Neural progenitor cell (in vitro differentiated cells): ENCODE results near the gene KRTCAP2. TPM values are rescaled to one million over a fixed set of nuclear protein-coding genes. Genes with fewer than 3 reads are reported as not detected.

ENCODE experiments used
- DNase-seq: peaks from one replicate; pipeline ENCODE4 v3.0.0-alpha.2; 2016; ENCODE audit warnings: low spot score
- H2AFZ ChIP-seq: fragments of 200-600 bp; sonication (generic); replicated peaks from 2 replicates; pipeline ENCODE4 v1.6.1; 2016; ENCODE audit warnings: antibody characterized with exemption
- H3F3A ChIP-seq: fragments of 200-600 bp; sonication (generic); 2 replicates; pipeline ENCODE4 v1.6.1; 2016; ENCODE audit warnings: antibody characterized with exemption, low read depth
- H3K27ac ChIP-seq: fragments of 200-600 bp; sonication (generic); 2 replicates; pipeline ENCODE4 v1.5.1; 2016; ENCODE audit warnings: mild to moderate bottlenecking
- H3K27me3 ChIP-seq: fragments of 200-600 bp; sonication (generic); 2 replicates; pipeline ENCODE4 v1.6.1; 2016; ENCODE audit warnings: mild to moderate bottlenecking, moderate library complexity
- H3K36me3 ChIP-seq: fragments of 200-600 bp; sonication (generic); 2 replicates; pipeline ENCODE4 v1.5.1; 2016
- H3K4me1 ChIP-seq: fragments of 200-600 bp; sonication (generic); 2 replicates; pipeline ENCODE4 v1.6.1; 2016; ENCODE audit warnings: mixed run types
- H3K4me2 ChIP-seq: fragments of 200-600 bp; sonication (generic); 2 replicates; pipeline ENCODE4 v1.6.1; 2016
- H3K4me3 ChIP-seq: fragments of 200-600 bp; sonication (generic); 2 replicates; pipeline ENCODE4 v1.5.1; 2016
- H3K79me2 ChIP-seq: fragments of 200-600 bp; sonication (generic); 2 replicates; pipeline ENCODE4 v1.6.1; 2016; ENCODE audit warnings: low read depth
- H3K9ac ChIP-seq: fragments of 200-600 bp; sonication (generic); 2 replicates; pipeline ENCODE4 v1.6.1; 2016
- H3K9me3 ChIP-seq: fragments of 200-600 bp; sonication (generic); 2 replicates; pipeline ENCODE4 v1.5.1; 2016; ENCODE audit warnings: low read depth
- H4K20me1 ChIP-seq: fragments of 200-600 bp; sonication (generic); 2 replicates; pipeline ENCODE4 v1.6.1; 2016; ENCODE audit warnings: low read depth
- H3K27ac Mint-ChIP-seq: 3 replicates; pipeline ENCODE4 v1.8.0; 2021; ENCODE audit warnings: mixed read lengths
- H3K27me3 Mint-ChIP-seq: 2 replicates; pipeline ENCODE4 v1.8.0; 2022; ENCODE audit warnings: low read depth, mild to moderate bottlenecking, inconsistent platforms, moderate library complexity, mixed read lengths; ENCODE audit not compliant: insufficient read depth
- H3K36me3 Mint-ChIP-seq: 3 replicates; pipeline ENCODE4 v1.8.0; 2021; ENCODE audit warnings: mixed read lengths
- H3K4me1 Mint-ChIP-seq: 3 replicates; pipeline ENCODE4 v1.8.0; 2021; ENCODE audit warnings: mixed read lengths
- H3K4me3 Mint-ChIP-seq: 3 replicates; pipeline ENCODE4 v1.8.0; 2021; ENCODE audit warnings: mild to moderate bottlenecking, moderate library complexity, mixed read lengths
- H3K9me3 Mint-ChIP-seq: 3 replicates; pipeline ENCODE4 v1.8.0; 2020; ENCODE audit warnings: mixed read lengths
- EZH2 ChIP-seq: fragments of 200-600 bp; sonication (generic); IDR thresholded peaks from 2 replicates; pipeline ENCODE4 v1.6.1; 2017; ENCODE audit warnings: antibody characterized with exemption, mild to moderate bottlenecking, moderate library complexity
- EZH2phosphoT487 ChIP-seq: fragments of 200-600 bp; sonication (generic); IDR thresholded peaks from 2 replicates; pipeline ENCODE4 v1.6.1; 2017; ENCODE audit warnings: antibody characterized with exemption
- total RNA-seq: library from RNA; depleted of rRNA; stranded (reverse); fragments of >200 nt; gene quantifications from 2 replicates; pipeline ENCODE4 v1.2.3, GENCODE V29; 2015; ENCODE audit warnings: low replicate concordance
- TF ChIP-seq, protein P1 (sequence below): fragments of 200-600 bp; sonication (generic); IDR thresholded peaks from 2 replicates; pipeline ENCODE4 v1.5.1; 2017; ENCODE audit warnings: antibody characterized with exemption, mild to moderate bottlenecking

KRTCAP2 gene
- total RNA-seq, 1 donor from 2014 or later: 37.8 TPM

DNA sequence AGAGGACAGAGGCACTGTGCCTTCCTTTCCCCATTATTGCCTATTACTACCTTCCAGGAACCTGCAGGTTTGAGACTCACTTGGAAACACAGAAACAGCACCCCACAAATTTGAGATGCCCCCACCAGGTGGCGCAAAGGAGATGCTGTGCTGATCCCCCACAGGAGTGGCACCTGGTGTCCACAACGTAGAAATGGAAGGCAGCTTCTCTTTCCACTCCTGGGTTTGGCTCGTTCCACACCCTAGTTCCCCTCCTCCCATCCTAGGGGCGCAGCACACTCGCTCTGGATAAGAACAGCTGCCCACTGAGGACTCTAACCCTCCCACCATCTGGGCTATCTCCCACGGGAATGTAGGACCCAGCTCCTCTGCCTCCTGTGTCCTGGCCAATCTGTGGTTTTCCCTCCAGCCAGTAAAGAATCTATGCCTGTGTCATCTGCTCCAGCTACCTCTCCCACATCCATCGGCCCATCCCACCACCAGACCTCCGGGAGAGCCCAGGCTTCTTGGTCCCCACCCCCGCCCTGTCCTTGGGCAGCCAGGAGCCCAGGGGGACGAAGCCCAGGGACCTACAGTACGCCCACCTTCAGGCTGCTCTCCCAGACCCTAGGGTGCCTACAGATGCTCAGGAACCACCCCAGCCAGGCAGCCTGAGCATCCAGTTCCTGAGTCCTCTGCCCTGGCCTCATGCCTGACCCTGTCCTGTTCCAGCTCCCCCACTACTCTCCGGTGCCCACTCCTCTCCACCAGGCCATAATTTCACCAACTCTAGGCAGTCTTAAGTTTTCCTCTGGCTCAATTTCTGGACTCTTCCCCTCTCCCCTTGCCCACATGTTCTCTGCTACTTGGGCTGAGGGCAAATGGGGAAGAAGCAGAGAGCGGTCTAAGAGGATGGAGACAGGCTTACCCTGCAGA, 34.0 kb upstream of the KRTCAP2 start:
- H2AFZ ChIP-seq: no peak overlapping the region
- H3K4me3 ChIP-seq: peak overlapping the region; percentile 86
- no peaks in the 10 kb centered on the region for H3K27me3 ChIP-seq
- H3K4me2 ChIP-seq: peak overlapping the region; percentile 96
- no peaks in the 10 kb centered on the region for H3K36me3 ChIP-seq
- DNase-seq: peak; percentile 84
- peak overlapping the region; percentile 64 for H3K9ac ChIP-seq
- Mint-ChIP-seq H3K4me1 (peaks cover 47% of the 10 kb centered on the region), H3K36me3 (peaks cover 11% of the 10 kb centered on the region), H3K27me3 (peaks cover 38% of the 10 kb centered on the region), H3K9me3 (no peaks in the 10 kb centered on the region), H3K27ac (peak overlapping the region; percentile 97), H3K4me3 (peak overlapping the region; percentile 88)
- no peak for TF ChIP-seq EZH2phosphoT487
- TF ChIP-seq, protein P1, sequence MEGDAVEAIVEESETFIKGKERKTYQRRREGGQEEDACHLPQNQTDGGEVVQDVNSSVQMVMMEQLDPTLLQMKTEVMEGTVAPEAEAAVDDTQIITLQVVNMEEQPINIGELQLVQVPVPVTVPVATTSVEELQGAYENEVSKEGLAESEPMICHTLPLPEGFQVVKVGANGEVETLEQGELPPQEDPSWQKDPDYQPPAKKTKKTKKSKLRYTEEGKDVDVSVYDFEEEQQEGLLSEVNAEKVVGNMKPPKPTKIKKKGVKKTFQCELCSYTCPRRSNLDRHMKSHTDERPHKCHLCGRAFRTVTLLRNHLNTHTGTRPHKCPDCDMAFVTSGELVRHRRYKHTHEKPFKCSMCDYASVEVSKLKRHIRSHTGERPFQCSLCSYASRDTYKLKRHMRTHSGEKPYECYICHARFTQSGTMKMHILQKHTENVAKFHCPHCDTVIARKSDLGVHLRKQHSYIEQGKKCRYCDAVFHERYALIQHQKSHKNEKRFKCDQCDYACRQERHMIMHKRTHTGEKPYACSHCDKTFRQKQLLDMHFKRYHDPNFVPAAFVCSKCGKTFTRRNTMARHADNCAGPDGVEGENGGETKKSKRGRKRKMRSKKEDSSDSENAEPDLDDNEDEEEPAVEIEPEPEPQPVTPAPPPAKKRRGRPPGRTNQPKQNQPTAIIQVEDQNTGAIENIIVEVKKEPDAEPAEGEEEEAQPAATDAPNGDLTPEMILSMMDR: peak; percentile 80
- peaks cover 78% of the 10 kb centered on the region for H3F3A ChIP-seq
- peaks cover 24% of the 10 kb centered on the region for H3K4me1 ChIP-seq
- H3K27ac ChIP-seq: peak overlapping the region; percentile 92
- H3K9me3 ChIP-seq: no peaks in the 10 kb centered on the region
- H4K20me1 ChIP-seq: peaks cover 23% of the 10 kb centered on the region
- peaks cover 8% of the 10 kb centered on the region for H3K79me2 ChIP-seq

DNA sequence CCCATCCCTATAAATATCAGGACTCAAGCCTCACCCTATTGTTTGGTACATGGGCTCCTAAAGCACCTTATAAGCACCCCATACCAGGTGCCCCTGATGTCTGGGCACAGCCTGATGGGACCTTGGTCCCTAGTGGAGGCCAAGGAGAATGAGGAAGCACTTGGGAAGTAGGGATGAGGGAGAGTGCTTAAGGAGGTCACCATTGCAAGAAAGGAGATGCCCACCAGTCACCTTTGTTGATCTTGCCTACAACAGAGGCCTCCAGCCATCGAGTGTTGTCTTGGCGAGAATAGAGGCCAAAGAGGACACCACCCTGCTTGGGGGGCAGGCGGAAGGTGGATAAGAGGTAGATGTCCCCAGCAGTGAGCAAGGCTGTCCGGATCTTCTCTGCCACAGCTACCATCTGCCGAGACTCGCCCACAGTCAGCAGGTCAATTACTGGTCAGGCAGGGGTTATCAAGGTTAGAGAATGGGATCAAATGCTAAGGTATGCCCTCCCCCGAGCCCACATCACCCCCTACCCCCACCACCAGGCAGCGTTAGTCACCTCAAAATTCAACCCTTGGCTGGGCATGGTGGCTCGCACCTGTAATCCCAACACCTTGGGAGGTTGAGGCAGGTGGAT, 33.0 kb upstream of the KRTCAP2 start:
- H3K27me3 ChIP-seq: no peaks in the 10 kb centered on the region
- peak overlapping the region; percentile 86 for H3K4me3 ChIP-seq
- TF ChIP-seq EZH2 (no peak), EZH2phosphoT487 (no peak)
- Mint-ChIP-seq H3K36me3 (peaks cover 18% of the 10 kb centered on the region), H3K4me3 (peak overlapping the region; percentile 88), H3K27me3 (peaks cover 41% of the 10 kb centered on the region), H3K9me3 (no peaks in the 10 kb centered on the region), H3K4me1 (peaks cover 51% of the 10 kb centered on the region), H3K27ac (peak overlapping the region; percentile 17)
- H2AFZ ChIP-seq: no peak overlapping the region
- no peaks in the 10 kb centered on the region for H3K9me3 ChIP-seq
- peaks cover 32% of the 10 kb centered on the region for H4K20me1 ChIP-seq
- no peaks in the 10 kb centered on the region for H3K36me3 ChIP-seq
- H3K79me2 ChIP-seq: peaks cover 8% of the 10 kb centered on the region
- no peak overlapping the region for H3K27ac ChIP-seq
- H3F3A ChIP-seq: peaks cover 85% of the 10 kb centered on the region
- H3K4me2 ChIP-seq: peak overlapping the region; percentile 96
- H3K9ac ChIP-seq: no peak overlapping the region
- peaks cover 24% of the 10 kb centered on the region for H3K4me1 ChIP-seq
- DNase-seq: no peak

DNA sequence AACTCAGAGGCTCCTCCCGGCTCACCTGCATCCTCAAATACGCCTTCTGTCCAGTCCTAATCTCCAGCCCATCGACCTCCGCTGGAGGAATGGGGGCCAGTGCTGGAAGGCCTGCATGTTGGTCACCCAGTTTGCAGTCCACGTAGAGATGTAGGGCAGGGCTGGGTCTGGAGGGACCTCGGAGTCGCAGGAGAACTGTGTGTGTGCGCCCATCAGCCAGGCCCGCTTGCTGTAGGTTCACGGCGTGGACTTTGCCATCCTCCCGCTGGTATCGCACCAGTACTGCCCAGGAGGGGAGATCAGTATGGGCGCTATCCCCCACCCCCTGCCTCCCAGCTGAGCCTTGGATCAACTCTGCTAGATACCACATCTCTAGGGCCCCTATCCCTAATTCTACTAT, 31.9 kb upstream of the KRTCAP2 start:
- Mint-ChIP-seq H3K9me3 (no peaks in the 10 kb centered on the region), H3K36me3 (peaks cover 29% of the 10 kb centered on the region), H3K4me3 (peak overlapping the region; percentile 67), H3K27me3 (peaks cover 35% of the 10 kb centered on the region), H3K4me1 (peaks cover 56% of the 10 kb centered on the region), H3K27ac (no peak overlapping the region)
- Histone ChIP-seq H3K4me2 (no peak overlapping the region), H3K79me2 (peaks cover 5% of the 10 kb centered on the region), H3K9ac (no peak overlapping the region), H3K27me3 (no peaks in the 10 kb centered on the region), H3K36me3 (no peaks in the 10 kb centered on the region), H3K4me3 (no peak overlapping the region), H2AFZ (no peak overlapping the region), H3K4me1 (peaks cover 22% of the 10 kb centered on the region), H3K9me3 (no peaks in the 10 kb centered on the region), H3K27ac (peak overlapping the region; percentile 32), H3F3A (peaks cover 93% of the 10 kb centered on the region), H4K20me1 (peaks cover 43% of the 10 kb centered on the region)
- DNase-seq: no peak
- TF ChIP-seq EZH2phosphoT487 (no peak), EZH2 (no peak)
- TF ChIP-seq, protein P1: no peak
